Measurements from ENCODE around the gene ACOT7.

The ACOT7 gene

GRCh38 chr1:6359216-6360116 is 34.1 kb downstream of the ACOT7 start:
- no peak for DNase-seq

GRCh38 chr1:6358757-6359201 is 34.8 kb downstream of the ACOT7 start:
- DNase-seq, result no peak

- DNase-seq, result no peak
Observed at GRCh38 chr1:6358144-6358624, 35.4 kb downstream of the ACOT7 start.

GRCh38 chr1:6357243-6357936 is 36.2 kb downstream of the ACOT7 start:
- no peak for DNase-seq

GRCh38 chr1:6355621-6356020 is 37.9 kb downstream of the ACOT7 start:
- no peak for DNase-seq

GRCh38 chr1:6354659-6355317 is 38.8 kb downstream of the ACOT7 start:
- DNase-seq, result no peak

GRCh38 chr1:6353955-6354658 is 39.5 kb downstream of the ACOT7 start:
- no peak for DNase-seq

GRCh38 chr1:6353619-6353954 is 40.0 kb downstream of the ACOT7 start:
- DNase-seq, result no peak

- DNase-seq, result no peak
Observed at GRCh38 chr1:6352138-6352563, 41.4 kb downstream of the ACOT7 start.

- DNase-seq, result no peak
Observed at GRCh38 chr1:6351480-6352137, 42.0 kb downstream of the ACOT7 start.

GRCh38 chr1:6350416-6351088 is 43.0 kb downstream of the ACOT7 start:
- no peak for DNase-seq

- no peak for DNase-seq
Observed at GRCh38 chr1:6349254-6349943, 44.2 kb downstream of the ACOT7 start.

- DNase-seq, result no peak
Observed at GRCh38 chr1:6348511-6349191, 44.9 kb downstream of the ACOT7 start.

- DNase-seq, result no peak
Observed at GRCh38 chr1:6347641-6348487, 45.7 kb downstream of the ACOT7 start.

- no peak for DNase-seq
Observed at GRCh38 chr1:6345460-6345859, 48.1 kb downstream of the ACOT7 start.

GRCh38 chr1:6345009-6345408 is 48.6 kb downstream of the ACOT7 start:
- DNase-seq, result no peak

- DNase-seq, result no peak
Observed at GRCh38 chr1:6343506-6344405, 49.8 kb downstream of the ACOT7 start.

- no peak for DNase-seq
Observed at GRCh38 chr1:6342056-6342455, 51.5 kb downstream of the ACOT7 start.

Measured in NCI-H524 treated with DMSO at 0.1 percent for 48 hours (cell line).